Endothelial cell of umbilical vein (primary cell): ENCODE measurements around the gene PRRG1. TPM values are rescaled to one million over a fixed set of nuclear protein-coding genes. Genes with fewer than 3 reads are reported as not detected.
A peak's percentile ranks its signal among the peaks of the same experiment; 100 is the strongest.

Experiments
- BruUV-seq: library from RNA; stranded (reverse); fragments of 400-500 nt; replicated peaks from 2 replicates; lab custom pipeline; 2021; lab: Mats Ljungman, UMichigan
- CTCF ChIA-PET: fragments of 300-600, 350-600 bp; sonication (Branson Sonifier 250); formaldehyde crosslinking; loops from one replicate; lab custom pipeline; 2021; ENCODE audit warnings: antibody characterized with exemption, inconsistent platforms; lab: Charles Lee
- POLR2A ChIA-PET: fragments of 300-600, 350-600 bp; sonication (Branson Sonifier 250); formaldehyde crosslinking; loops from one replicate; lab custom pipeline; 2021; ENCODE audit warnings: antibody characterized with exemption, inconsistent platforms; lab: Charles Lee
- DNase-seq: peaks from one replicate; pipeline ENCODE4 v3.0.0-alpha.2; 2011; ENCODE audit warnings: low read depth, low spot score
- FAIRE-seq: peaks from 2 replicates; lab custom pipeline; 2011; peaks lifted over from hg19 to GRCh38; lab: Jason Lieb, UNC
- H2AFZ ChIP-seq: 2 replicates; pipeline ENCODE4 v1.6.0; 2012; ENCODE audit warnings: low read depth, low read length, control low read depth, inconsistent platforms
- H3K27ac ChIP-seq: 2 replicates; pipeline ENCODE4 v1.5.1; 2011; ENCODE audit warnings: low read depth, mild to moderate bottlenecking, control low read depth, low read length, moderate library complexity; ENCODE audit not compliant: insufficient read depth
- H3K27me3 ChIP-seq, 2 experiments: 2 replicates each; pipeline versions ENCODE4 v1.6.0 to v1.6.1; 2011; ENCODE audit warnings: low read length in 2 of 2, mixed read lengths in 1 of 2; ENCODE audit not compliant: control insufficient read depth in 2 of 2, insufficient read depth in 2 of 2
- H3K36me3 ChIP-seq, 2 experiments: 2 replicates in 1 of 2; 3 replicates in 1 of 2; pipeline ENCODE4 v1.5.1; 2011; ENCODE audit warnings: low read length in 2 of 2, mild to moderate bottlenecking in 1 of 2, moderate library complexity in 1 of 2; ENCODE audit not compliant: control insufficient read depth in 2 of 2, insufficient read depth in 2 of 2; ENCODE audit errors: extremely low read depth in 1 of 2
- H3K4me1 ChIP-seq: 3 replicates; pipeline ENCODE4 v1.5.1; 2011; ENCODE audit warnings: mild to moderate bottlenecking, low read length; ENCODE audit not compliant: control insufficient read depth, insufficient read depth; ENCODE audit errors: extremely low read depth
- H3K4me2 ChIP-seq: 2 replicates; pipeline ENCODE4 v1.6.1; 2011; ENCODE audit warnings: low read length, control low read depth, mixed read lengths; ENCODE audit not compliant: insufficient read depth
- H3K4me3 ChIP-seq, 3 experiments: fragments of 200-600 bp in 1 of 3; sonication (generic), shearing (Covaris generic) in 1 of 3; replicated peaks in 1 of 3; 2 replicates each; pipeline ENCODE4 v1.5.1; 2011 to 2016; ENCODE audit warnings: control low read depth in 3 of 3, low read length in 3 of 3, mild to moderate bottlenecking in 2 of 3, inconsistent platforms in 1 of 3, low read depth in 1 of 3, moderate library complexity in 1 of 3; ENCODE audit not compliant: insufficient read depth in 1 of 3
- H3K79me2 ChIP-seq: 2 replicates; pipeline ENCODE4 v1.6.0; 2012; ENCODE audit warnings: low read length, inconsistent platforms; ENCODE audit not compliant: control insufficient read depth, insufficient read depth
- H3K9ac ChIP-seq: replicated peaks from 2 replicates; pipeline ENCODE3; 2011; ENCODE audit warnings: low read length, control low read depth; ENCODE audit not compliant: insufficient read depth; ENCODE audit errors: extremely low read depth
- H3K9me1 ChIP-seq: replicated peaks from 3 replicates; pipeline ENCODE4 v1.6.0; 2011; ENCODE audit warnings: mild to moderate bottlenecking, low read length; ENCODE audit not compliant: control insufficient read depth, insufficient read depth; ENCODE audit errors: extremely low read depth
- H3K9me3 ChIP-seq: replicated peaks from 2 replicates; pipeline ENCODE4 v1.5.1; 2012; ENCODE audit warnings: low read length, inconsistent platforms; ENCODE audit not compliant: control insufficient read depth, insufficient read depth
- H4K20me1 ChIP-seq: replicated peaks from 2 replicates; pipeline ENCODE3; 2011; ENCODE audit warnings: mild to moderate bottlenecking, low read length; ENCODE audit not compliant: control insufficient read depth, insufficient read depth; ENCODE audit errors: extremely low read depth
- EZH2 ChIP-seq: IDR thresholded peaks from 2 replicates; pipeline ENCODE4 v1.6.1; 2012; ENCODE audit warnings: borderline replicate concordance, low read depth, mild to moderate bottlenecking, moderate library complexity, low read length, inconsistent platforms; ENCODE audit not compliant: severe bottlenecking
- FOS ChIP-seq: IDR thresholded peaks from 2 replicates; pipeline ENCODE4 v1.6.1; 2011; ENCODE audit warnings: mild to moderate bottlenecking, low read length, moderate library complexity, borderline replicate concordance; ENCODE audit not compliant: insufficient read depth
- GATA2 ChIP-seq: IDR thresholded peaks from 2 replicates; pipeline ENCODE4 v1.7.0; 2011; ENCODE audit warnings: low read depth, mild to moderate bottlenecking, moderate library complexity, mixed read lengths, low read length; ENCODE audit not compliant: insufficient read length, insufficient read depth
- JUN ChIP-seq: IDR thresholded peaks from 2 replicates; pipeline ENCODE4 v1.6.1; 2011; ENCODE audit warnings: borderline replicate concordance, low read depth; ENCODE audit not compliant: insufficient read length, insufficient read depth
- MYC ChIP-seq: IDR thresholded peaks from one replicate; pipeline ENCODE4 v1.6.1; 2011; ENCODE audit warnings: mild to moderate bottlenecking, low read depth, low read length
- POLR2A ChIP-seq: IDR thresholded peaks from 2 replicates; pipeline ENCODE4 v1.6.1; 2012; ENCODE audit warnings: low read depth, mild to moderate bottlenecking, control low read depth, low read length
- POLR2AphosphoS5 ChIP-seq: IDR thresholded peaks from 2 replicates; pipeline ENCODE4 v1.6.1; 2012; ENCODE audit warnings: low read depth, mild to moderate bottlenecking, control low read depth, low read length, moderate library complexity; ENCODE audit not compliant: insufficient read depth
- dilution Hi-C: fragments of 300-500 bp; cut with MboI; formaldehyde crosslinking; loops from one replicate; pipeline ENCODE4 v1.15.0; 2019; ENCODE audit warnings: low sequenced_read_pairs; ENCODE audit not compliant: extremely low pct_ligation_motif_present
- intact Hi-C: fragments of 100-400 bp; cut with micrococcal nuclease; formaldehyde crosslinking; loops from one replicate; pipeline ENCODE4 v1.10.0; 2022
- polyA plus RNA-seq, 4 experiments: library from polyadenylated mRNA; depleted of rRNA in 3 of 4; stranded (reverse) in 3 of 4; unstranded in 1 of 4; fragments of >200 nt; gene quantifications; 2 replicates each; pipeline versions ENCODE4 v1.2.1 to v1.2.3, GENCODE V29; 2011 to 2012; ENCODE audit warnings: missing spikeins in 1 of 4
- total RNA-seq: library from RNA; stranded (reverse); gene quantifications from 2 replicates; pipeline ENCODE4 v1.2.3, GENCODE V29; 2021
- TF ChIP-seq, protein P1 (sequence below), 2 donors: IDR thresholded peaks; 1 replicate in 1 of 2; 2 replicates in 1 of 2; pipeline ENCODE4 v1.5.1; 2011; ENCODE audit warnings: low read length in 2 of 2, mild to moderate bottlenecking in 2 of 2, moderate library complexity in 2 of 2, control low read depth in 1 of 2, inconsistent platforms in 1 of 2, low read depth in 1 of 2; ENCODE audit not compliant: insufficient read depth in 1 of 2; ENCODE audit errors: extremely low read depth in 1 of 2
- TF ChIP-seq, protein P2 (sequence below): IDR thresholded peaks from 2 replicates; pipeline ENCODE4 v1.6.1; 2011; ENCODE audit not compliant: insufficient read depth, insufficient read length

The PRRG1 gene
- total and polyA plus RNA-seq, 2 donors (not counting 3 experiments of a cell fraction or from before 2014, with no cell fraction given): 37.6 to 46.3 TPM

DNA sequence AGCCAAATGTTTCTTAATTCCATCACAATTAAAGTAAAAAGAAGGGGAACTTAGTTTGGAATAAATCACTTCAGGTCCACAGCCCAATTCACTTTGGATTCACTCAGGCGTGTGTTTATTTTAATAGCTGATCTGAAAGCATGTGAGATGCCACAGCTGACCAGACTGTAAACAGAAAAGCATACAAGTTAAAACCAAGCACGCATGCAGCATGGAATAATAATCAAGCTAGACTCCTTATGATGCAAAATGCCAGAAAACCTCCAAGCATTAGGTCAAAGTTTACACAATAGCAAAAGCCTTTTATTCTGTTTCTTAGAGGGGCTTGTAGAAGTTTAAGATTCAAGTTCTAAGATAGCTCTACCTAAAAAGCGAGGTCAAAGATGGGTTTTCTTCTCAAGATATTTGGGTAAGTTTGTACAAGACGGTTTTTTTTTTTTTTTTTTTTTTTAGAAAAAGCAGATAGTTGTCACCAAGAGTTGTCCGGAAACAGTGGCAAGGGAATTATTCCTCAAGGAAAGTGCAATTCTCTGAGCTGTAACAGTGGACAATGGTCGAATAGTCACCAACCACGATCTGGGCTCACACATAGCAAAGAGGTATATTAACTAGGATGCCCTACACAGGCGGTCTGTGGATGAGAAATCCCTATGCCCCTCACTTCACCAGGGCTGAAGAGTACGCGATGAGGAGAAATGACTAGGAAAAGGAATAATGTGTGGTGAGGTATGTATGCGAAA, 763 bp upstream of the PRRG1 start:
- BruUV-seq: no TSS peak
- DNase-seq: no peak

DNA sequence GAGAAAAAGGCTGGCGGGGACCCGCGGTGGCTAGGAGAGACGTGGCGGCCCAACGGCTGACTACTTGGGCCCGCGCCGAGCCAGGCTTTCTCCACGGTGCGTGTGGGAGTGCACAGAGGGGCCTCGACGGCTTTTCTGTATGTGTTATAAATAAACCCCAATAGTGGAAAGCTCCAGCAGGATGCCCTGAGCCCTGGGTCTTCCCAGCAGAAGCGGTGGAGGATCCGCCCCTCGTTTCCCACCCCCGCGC, 268 bp upstream of the PRRG1 start:
- dilution Hi-C loops: no loop called here
- POLR2A ChIA-PET: interaction anchor here (0.6 to 1.5 kb wide), 4 partner anchors 19 to 77 kb away, joined by 3 read pairs; no protein-coding TSS in a partner anchor
- no peak for DNase-seq
- H3K4me2 ChIP-seq: peak overlapping the region; percentile 79
- CTCF ChIA-PET: interaction anchor here (0.6 to 1.4 kb wide), 2 partner anchors 23 to 915 kb away, joined by 3 to 6 read pairs; no protein-coding TSS in a partner anchor
- peak overlapping the region; percentile 68 for H2AFZ ChIP-seq
- H3K4me3 ChIP-seq: peak overlapping the region; percentile 7 to 51 (median 17)
- no peaks in the 10 kb centered on the region for H3K9me1 ChIP-seq
- H3K36me3 ChIP-seq: no peaks in the 10 kb centered on the region
- H4K20me1 ChIP-seq: no peaks in the 10 kb centered on the region
- H3K4me1 ChIP-seq: peaks cover 6% of the 10 kb centered on the region
- H3K9ac ChIP-seq: peak overlapping the region; percentile 20
- no peaks in the 10 kb centered on the region for H3K9me3 ChIP-seq
- no peaks in the 10 kb centered on the region for H3K27me3 ChIP-seq
- TF ChIP-seq FOS (no peak), GATA2 (no peak), JUN (no peak), POLR2A (no peak), MYC (no peak), POLR2AphosphoS5 (no peak), EZH2 (no peak)
- TF ChIP-seq, protein P1, sequence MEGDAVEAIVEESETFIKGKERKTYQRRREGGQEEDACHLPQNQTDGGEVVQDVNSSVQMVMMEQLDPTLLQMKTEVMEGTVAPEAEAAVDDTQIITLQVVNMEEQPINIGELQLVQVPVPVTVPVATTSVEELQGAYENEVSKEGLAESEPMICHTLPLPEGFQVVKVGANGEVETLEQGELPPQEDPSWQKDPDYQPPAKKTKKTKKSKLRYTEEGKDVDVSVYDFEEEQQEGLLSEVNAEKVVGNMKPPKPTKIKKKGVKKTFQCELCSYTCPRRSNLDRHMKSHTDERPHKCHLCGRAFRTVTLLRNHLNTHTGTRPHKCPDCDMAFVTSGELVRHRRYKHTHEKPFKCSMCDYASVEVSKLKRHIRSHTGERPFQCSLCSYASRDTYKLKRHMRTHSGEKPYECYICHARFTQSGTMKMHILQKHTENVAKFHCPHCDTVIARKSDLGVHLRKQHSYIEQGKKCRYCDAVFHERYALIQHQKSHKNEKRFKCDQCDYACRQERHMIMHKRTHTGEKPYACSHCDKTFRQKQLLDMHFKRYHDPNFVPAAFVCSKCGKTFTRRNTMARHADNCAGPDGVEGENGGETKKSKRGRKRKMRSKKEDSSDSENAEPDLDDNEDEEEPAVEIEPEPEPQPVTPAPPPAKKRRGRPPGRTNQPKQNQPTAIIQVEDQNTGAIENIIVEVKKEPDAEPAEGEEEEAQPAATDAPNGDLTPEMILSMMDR (IDR thresholded peaks at IDR 0.05; ENCODE audit: extremely low read depth in 1 of 2, insufficient read depth in 1 of 2, low read depth in 1 of 2, low read length in 2 of 2): no peak
- TF ChIP-seq, protein P2, sequence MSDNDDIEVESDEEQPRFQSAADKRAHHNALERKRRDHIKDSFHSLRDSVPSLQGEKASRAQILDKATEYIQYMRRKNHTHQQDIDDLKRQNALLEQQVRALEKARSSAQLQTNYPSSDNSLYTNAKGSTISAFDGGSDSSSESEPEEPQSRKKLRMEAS: no peak
- H3K27ac ChIP-seq: peak overlapping the region; percentile 22
- FAIRE-seq: peak; percentile 94
- H3K79me2 ChIP-seq: peaks cover 25% of the 10 kb centered on the region
- no TSS peak for BruUV-seq
- intact Hi-C loops: loop anchor here (1.0 to 5.0 kb wide), 3 partner anchors 32 to 643 kb away; a partner anchor contains a TSS

More for the DNA sequence above, 763 bp upstream of the PRRG1 start:
- CTCF ChIA-PET: interaction anchor here (0.6 to 1.4 kb wide), 2 partner anchors 23 to 915 kb away, joined by 3 to 6 read pairs; no protein-coding TSS in a partner anchor
- H3K27ac ChIP-seq: peak overlapping the region; percentile 22
- TF ChIP-seq JUN: no peak
- TF ChIP-seq EZH2: no peak
- H3K4me2 ChIP-seq: peak overlapping the region; percentile 79
- H3K4me3 ChIP-seq: peak overlapping the region; percentile 7 to 51 (median 17)
- H3K79me2 ChIP-seq: peaks cover 20% of the 10 kb centered on the region
- intact Hi-C loops: loop anchor here (2.0 to 5.0 kb wide), 2 partner anchors 32 to 644 kb away; a partner anchor contains a TSS
- H2AFZ ChIP-seq: peak overlapping the region; percentile 68
- peak overlapping the region; percentile 20 for H3K9ac ChIP-seq
- H3K36me3 ChIP-seq: no peaks in the 10 kb centered on the region
- no peaks in the 10 kb centered on the region for H4K20me1 ChIP-seq
- FAIRE-seq: no peak
- dilution Hi-C loops: no loop called here
- H3K9me1 ChIP-seq: no peaks in the 10 kb centered on the region
- peaks cover 6% of the 10 kb centered on the region for H3K4me1 ChIP-seq
- H3K9me3 ChIP-seq: no peaks in the 10 kb centered on the region
- no peaks in the 10 kb centered on the region for H3K27me3 ChIP-seq
- POLR2A ChIA-PET: interaction anchor here (0.6 to 1.4 kb wide), 3 partner anchors 20 to 78 kb away, joined by 3 read pairs; no protein-coding TSS in a partner anchor
